SW 1271 (cell line): ENCODE measurements around the gene SRGAP2C.
"Not testable (repeated sequence)": the region's sequence is repeated elsewhere in the genome, so short reads cannot be mapped to it uniquely, and the experiment has no call there.

Experiments used
- DNase-seq, 2 experiments: peaks; one replicate each; lab custom pipeline; 2025; lab: John Stamatoyannopoulos, UW

SRGAP2C gene

DNA sequence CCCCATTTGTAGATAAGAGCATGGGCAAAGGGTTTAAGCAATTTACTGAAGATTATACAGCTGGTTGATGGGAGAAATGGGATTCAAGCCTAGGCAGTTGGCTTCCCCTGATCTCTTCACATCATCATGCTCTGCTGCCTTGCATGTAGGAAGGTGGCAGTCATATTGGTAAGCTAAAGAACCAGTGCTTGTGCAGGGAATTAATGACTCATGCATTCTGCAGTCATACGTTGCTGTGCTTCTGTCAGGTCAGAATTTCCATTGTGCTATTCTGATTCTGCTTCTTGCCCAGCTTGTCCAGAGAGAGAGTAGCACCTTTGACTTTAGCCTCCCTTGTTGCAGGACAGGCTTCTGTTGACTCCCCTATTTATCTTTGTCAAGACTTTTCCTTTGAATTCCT is 153.2 kb downstream of the SRGAP2C start:
- DNase-seq: not testable (repeated sequence)

DNA sequence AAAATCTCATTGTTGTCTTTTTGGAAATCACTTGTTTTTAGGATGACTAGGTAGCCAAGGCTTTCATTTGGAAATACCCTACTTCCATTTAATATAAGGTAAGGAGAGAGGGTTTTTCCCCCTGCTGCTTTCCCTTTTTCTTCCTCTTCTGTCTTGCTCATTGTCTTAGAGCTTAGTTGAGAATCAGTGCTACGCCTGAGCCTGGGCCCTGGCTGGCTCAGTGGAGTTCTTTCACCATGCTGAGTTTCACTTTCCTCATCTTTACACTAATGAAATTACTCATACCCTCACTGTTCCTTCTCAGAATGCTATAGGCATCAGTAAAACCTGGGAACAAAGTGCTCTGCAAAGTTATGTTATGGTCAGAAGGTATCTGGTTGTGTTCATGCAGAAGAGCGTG is 154.8 kb downstream of the SRGAP2C start:
- DNase-seq: not testable (repeated sequence)

DNA sequence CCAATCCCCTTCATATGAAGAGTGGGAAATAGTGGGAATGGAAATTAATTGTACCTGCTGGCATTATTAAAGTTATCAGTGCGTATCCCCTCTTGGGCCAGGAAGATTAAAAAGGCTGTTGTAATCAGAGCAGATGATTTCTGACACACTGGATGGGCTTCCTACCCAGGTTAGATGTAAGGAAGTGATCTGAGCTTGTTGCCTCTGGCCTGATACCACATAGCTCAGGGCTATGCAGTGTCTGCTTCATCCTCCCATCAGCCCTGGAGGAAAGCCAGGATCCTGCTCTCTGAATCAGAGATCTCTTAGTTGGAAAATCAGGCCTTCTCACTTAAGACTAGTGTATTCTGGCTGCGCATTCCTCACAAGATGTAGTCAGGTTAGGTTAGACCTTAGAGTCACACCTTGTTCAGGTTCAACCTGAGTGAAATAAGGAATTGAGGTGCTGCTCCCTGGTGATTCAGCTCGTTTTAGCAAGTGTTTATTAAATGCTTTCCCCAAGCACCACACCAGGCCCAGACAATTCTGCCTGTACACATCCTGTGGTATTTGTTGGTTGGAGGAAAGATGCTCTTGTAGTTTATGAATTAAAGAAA is 158.6 kb downstream of the SRGAP2C start:
- not testable (repeated sequence) for DNase-seq

DNA sequence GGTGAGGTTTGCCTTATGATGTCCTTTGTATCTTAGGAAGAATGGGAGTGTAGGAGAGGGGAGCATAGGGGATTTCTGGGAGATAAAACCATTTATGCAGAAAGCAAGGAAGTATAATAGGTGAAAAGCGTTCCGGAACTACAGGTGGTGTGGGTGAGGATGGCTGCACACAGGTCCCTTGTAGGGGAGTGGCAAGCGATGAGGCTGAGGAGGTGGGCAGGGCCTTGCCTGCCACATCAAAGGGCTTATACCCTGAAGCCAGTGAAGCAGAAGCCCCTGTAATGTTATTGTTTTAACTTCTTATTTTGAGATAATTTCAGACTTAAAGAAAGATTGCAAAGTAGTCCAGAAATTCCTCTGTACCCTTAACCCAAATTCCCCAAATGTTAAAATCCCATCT is 159.6 kb downstream of the SRGAP2C start:
- not testable (repeated sequence) for DNase-seq

DNA sequence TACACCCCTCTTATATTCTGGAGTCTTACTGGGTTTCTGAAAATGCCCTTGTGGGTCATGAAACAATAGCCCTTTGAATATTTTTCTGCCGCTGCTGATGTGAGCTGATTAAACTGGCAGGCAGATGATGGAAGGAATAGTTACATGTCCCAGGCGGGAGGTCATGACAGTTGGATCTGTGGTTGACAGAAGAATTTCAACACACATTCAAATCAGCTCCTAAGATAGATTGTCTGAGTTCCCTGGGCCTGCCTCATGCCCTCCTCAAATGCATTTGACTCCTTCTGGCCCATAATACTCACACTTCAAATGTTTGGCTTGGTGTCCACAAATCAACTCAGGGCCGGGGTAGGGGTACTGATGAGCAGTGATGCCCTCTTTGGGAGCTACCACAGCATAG is 161.9 kb downstream of the SRGAP2C start:
- not testable (repeated sequence) for DNase-seq

DNA sequence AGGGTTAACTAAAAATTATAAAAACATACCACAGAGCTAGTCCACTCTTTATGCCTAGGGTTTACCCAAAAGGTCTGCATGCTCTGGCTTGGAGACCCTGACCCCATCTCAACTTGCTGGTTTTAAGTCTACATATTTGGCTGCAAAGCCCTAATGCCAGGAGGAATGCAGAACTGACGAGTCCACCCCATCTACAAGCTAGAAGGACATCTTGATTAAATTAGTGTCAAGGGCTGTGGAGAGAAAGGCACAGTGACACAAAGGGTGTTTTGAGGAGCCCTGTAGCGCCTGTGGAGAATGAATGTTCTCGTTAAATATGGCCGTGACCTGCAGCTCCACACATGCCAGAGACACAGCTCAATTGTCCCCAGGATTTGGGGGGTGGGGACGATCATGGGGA is 162.7 kb downstream of the SRGAP2C start:
- DNase-seq: not testable (repeated sequence)

DNA sequence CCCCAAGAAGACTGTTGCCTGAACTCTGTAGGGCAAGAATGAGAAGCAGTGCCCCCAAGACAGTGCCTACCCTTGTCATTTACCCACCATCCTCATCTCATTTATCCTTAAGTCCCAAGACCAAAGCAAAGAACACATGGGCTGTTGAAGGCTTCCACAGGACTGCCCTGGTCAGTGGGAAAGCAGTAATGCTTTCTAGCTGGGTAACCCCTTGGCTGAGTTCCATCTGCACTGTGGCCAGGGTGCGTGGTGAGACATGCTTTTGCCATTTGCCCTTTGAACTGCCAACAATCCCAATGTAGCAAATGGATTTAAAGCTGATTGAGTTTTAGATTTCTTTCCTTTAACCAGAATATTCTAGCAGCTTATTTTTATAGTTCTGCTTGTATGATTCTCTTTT is 163.3 kb downstream of the SRGAP2C start:
- not testable (repeated sequence) for DNase-seq

DNA sequence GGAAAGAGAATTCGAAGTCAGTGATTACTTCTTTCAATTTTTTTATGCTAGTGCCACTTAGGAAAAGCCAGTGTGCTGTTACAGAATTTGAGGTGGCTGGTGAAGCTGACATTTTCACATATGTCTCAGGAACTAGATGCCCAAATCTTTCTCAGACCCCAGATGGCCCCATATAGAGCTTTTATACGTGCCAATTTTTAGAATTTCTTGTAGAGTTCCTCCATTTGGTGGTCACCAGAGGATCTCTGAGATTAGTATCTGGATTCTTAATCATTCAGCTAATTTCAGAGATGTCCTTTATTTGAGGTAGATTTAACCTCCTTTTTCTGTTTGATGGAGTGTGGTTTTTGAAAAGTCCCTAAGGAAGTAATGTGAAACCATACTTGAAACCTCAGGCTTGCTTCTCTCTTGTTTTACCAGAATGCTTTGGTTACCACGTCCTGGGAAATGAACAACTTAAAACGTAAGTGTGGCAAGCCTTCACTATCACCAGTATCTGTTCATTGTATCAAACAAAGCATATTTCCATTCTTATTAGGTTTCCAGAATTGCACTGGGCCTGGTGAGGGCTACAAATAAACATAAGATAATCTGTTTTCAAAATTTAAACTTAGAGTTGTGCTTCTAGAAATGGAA is 164.7 kb downstream of the SRGAP2C start:
- DNase-seq: not testable (repeated sequence)

DNA sequence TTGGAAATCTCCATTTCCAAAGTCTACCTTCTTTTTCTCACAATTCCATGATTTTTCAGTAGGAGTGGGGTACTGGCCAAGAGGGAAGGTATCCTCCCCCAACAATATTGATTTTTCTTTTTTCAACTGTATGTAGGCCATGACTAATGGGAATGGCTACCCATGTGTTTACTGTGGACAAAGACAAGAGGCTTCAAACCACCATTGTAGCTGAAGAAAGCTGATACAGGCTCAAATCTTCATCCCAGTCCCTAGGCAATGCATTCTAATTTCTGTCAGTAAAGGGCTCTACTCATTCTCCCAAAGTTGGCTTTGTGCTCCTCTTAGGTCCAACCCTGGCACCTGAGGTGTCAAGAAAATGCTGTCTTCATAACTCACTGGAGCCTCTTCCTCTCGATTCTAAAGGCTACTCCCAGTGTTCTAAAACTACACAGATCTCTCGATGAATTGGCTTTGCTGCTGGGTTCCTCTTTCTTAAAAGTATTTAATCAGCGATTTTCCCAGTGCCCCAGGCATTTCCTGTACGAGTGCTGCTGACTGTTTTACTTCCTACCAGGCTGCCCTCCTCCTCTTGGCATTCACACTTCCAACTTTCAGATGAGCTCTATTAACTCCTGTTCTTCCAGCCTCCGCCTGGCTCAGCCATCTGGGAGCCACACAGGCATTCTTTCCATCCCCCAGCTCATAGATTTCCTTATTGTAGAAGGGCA is 171.1 kb downstream of the SRGAP2C start:
- not testable (repeated sequence) for DNase-seq

DNA sequence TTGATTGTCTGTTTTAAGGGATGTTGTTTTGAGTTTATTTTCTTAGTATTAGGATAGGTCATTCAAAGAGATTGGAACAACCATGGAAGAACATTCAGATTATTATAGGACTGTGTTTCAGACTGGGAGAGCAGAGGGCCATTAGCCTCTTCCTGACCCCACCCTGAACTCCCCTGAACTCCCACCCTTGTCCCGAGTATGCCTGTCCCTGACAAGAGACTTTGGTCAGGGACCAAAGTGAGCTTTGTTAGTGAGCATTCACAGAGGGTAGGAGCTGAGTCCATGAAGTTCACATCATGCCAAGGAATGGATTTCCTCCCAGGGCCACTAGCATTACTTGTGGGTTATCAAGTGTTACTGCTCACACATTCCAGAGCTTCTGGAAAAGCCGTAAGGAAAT is 172.0 kb downstream of the SRGAP2C start:
- not testable (repeated sequence) for DNase-seq

DNA sequence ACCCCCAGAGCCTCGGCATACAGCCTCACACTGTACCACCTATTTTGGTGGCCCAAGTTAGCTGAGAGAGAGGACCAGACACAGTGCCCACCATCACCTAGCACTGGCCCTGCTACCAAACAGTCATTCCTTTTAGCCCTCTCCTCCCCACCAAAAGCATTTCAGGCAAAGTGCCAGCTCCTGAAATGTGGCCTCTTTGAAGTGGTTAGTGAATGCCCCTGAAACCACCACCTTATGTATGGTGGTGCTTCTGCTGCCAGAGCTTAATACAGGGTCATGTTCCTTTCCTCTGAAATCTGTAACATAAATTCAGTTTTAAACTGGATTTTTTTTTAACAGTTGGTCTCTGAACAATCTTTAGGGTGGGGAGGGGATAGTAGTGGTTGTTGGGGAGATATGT is 175.8 kb downstream of the SRGAP2C start:
- not testable (repeated sequence) for DNase-seq

DNA sequence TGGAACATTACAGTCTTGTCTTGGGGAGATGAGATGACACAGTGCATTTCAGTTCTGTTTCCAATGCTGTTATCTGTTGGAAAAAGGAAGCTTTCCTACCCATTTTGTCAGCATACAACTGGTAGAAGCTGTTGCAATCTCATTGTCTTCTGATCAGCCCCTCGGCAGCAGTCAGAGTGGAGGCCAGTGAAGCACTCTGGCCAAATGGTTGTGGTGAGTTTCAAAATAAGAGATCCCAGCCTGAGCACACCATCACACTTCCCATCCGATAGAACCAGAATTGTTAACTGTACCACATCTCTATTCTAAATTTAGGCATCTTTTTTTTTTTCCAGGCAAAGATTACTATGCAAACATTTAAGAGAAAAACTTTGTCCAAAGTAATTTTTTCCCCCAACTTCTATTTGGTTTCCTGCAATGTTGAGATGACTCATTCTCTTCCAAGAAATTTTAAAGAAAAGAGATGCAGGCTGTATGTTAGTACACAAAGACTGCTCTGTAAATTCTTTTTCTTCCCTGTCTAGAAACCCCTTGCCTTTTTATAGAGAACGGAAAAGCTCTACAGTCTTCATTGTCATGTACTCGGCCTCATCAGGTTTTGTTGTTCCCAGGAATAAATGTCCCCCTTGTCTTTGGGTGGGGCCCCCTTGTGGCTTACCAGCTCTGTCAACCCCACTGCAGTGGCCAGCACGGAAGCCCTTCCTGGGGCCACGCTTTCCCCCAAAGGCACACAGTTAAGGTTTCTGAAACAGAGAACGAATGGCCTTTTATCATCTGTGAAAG is 176.9 kb downstream of the SRGAP2C start:
- DNase-seq: not testable (repeated sequence)

DNA sequence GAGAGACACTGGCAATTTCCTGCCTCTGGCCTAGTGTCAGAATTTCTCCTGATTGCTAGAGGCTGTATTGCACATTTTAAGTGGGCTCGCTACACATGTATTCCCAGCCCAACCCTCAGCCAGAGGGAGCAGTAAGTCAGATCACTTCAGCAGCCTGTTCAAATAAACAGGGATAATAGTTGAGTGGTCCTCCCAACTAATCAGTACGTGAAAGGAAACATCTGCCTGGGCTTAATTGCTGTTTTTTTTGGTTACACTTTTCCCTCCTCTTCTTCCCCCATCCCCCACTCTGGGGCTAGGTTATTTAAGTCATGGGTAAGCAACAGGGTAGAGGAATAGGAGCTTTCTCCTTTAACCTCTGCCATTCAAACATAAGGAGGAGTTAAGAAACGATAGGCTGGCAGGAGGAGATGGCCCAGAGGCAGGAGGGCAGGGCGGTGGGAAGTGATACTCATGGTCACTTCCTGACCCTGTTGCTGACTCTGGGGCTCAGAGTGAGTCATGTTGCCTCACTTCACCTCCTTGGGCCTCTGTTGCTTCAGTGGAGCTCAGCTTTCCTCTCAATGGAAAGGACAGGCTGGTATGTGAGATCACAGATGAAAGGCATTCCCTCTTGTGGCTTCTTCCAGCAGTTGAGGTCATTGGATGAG is 177.6 kb downstream of the SRGAP2C start:
- not testable (repeated sequence) for DNase-seq

DNA sequence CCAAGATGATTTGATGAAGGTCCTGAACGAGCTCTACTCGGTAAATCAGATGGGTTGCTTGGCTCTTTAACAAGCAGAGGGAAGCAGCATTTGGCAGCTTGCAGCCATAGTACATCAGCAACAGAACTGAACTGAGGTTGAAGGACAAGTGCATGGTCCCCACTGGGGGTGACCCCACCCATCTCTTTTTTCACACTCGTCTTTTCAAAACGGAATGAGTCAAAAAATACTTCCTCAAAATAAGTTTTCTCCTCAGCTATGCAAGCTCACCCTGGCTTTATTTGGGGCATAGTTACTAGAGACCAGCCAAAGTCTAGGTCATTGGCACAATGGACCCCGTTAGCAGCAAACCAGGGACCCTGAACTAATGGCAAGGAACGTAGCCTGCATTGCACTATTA is 180.5 kb downstream of the SRGAP2C start:
- not testable (repeated sequence) for DNase-seq

DNA sequence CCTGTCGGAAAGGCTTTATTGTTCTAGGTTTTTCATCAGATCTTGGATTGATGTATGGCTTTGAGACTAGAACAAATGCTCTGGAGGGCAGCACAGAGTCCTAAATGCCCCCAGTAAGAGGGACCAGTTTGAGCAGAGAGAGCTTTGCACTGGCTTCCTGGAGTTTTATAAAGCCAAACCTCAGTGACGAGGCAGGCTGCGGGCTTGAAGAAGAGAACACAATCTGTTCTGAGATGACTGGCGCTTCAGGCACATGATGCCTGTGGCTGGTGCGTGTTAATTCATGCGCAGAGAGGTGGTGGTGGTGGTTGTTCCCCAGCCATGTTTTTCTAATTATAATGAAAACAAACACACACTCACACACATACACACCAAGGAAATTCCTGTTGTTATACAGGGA is 180.9 kb downstream of the SRGAP2C start:
- not testable (repeated sequence) for DNase-seq

DNA sequence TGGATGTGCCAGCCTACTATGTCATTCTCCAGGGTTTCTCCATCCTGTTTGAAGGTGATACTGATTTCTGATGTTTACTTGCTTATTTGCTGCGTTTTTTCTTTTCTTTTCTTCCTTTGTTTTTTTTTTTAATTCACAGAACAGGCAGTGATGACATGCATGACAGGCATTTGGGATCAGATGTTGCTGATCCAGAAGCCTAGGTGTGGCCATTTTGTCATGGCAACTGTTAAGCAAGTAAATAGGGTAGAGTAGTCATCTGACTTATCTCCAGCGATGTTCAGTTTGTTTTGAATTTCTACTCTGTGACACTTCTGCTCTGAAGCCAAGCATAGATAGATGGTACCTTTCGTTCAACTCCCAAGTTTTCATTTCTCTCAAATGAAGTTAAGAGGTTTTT is 181.4 kb downstream of the SRGAP2C start:
- DNase-seq: not testable (repeated sequence)

DNA sequence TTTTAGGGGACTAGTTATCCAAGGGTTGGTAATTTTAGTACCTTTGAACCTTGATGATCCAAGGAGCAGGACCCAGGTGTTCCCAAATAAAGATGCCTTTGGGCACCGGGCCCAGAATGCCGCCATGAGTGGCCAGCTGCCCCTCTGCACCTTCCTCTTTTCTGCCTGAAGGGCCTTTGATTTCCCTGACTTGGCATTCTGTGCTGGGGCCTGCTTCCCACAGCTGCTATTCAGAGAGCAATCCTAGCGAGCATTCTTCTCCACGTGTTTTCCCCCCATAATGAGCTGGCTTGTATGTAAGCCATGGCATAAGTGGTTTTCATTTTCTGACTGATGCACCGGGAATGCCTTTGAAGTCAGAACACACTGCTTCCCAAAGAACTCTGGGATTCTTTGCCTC is 184.1 kb downstream of the SRGAP2C start:
- not testable (repeated sequence) for DNase-seq

DNA sequence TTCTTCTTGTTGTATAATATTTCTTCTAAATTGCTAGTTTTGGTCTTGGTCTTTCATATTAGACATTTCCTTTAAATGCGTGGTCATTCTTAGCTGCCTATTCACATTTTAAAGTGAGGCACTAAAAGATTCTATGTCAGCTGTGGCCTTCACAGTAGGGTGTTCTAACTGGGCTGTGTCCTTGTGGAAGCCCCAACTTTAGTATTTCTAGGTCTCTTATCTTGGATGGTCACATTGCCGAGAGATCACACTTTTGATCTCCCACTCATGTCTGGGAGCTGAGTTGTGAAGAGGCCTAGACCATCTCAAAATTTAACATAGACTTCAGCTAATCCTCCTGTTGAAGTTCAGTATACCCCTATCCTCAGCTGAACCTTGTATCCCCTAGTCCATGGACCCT is 185.2 kb downstream of the SRGAP2C start:
- DNase-seq: not testable (repeated sequence)

DNA sequence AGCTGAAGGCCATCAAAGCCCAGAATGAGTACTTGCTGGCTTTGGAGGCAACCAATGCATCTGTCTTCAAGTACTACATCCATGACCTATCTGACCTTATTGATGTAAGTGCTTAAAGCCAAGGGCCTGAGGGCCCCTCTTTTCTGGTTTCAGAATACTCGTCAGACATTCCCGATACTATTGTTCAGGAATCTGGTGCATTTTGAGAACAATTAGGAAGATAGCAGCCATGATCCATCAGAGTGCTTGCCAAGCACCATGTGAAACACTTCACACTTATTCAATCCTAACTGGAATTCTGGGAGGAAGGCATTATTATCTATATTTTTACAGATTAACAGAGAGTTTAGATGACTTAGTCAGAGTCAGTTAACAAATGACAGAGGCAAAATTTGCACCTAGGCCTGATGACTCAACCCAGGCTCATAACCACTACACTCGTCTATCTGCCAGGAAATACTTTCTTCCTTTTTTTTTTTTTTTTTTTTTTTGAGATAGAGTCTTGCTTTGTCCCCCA is 190.1 kb downstream of the SRGAP2C start:
- not testable (repeated sequence) for DNase-seq

DNA sequence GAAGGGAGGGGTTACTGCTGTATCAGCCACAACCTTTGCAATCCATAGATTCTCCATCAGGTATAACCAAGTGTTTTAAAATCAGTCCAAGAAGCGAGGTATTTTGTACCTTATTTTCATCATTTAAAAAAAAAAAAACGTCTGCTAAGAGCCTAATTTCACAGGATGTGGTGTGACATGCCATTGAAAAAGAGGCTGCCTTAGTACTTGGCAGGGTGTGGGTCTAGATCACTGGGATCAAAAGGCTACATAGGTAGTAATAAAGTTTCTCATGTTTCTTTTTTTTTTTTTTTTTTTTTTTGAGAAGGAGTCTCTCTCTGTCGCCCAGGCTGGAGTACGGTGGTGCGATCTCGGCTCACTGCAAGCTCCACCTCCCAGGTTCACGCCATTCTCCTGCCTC is 192.2 kb downstream of the SRGAP2C start:
- DNase-seq: not testable (repeated sequence)

DNA sequence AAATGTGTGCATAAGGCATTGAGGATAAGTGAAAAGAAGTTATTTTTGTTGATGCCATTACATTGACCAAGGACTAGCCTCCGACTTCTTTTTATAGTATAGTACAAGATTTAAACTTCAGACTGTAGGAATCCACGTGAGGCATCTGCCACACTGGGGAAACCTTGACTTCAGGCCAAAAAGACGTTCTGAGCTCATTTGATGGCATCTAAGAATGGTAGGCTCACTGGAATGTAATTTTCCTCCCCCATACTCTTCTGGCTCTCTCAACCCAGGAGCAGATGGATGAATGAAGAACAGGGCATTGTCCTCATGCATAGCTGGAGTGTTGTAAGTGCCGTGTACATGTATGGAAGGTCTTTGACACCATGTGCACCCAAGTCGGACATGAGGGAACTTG is 194.0 kb downstream of the SRGAP2C start:
- DNase-seq: not testable (repeated sequence)

DNA sequence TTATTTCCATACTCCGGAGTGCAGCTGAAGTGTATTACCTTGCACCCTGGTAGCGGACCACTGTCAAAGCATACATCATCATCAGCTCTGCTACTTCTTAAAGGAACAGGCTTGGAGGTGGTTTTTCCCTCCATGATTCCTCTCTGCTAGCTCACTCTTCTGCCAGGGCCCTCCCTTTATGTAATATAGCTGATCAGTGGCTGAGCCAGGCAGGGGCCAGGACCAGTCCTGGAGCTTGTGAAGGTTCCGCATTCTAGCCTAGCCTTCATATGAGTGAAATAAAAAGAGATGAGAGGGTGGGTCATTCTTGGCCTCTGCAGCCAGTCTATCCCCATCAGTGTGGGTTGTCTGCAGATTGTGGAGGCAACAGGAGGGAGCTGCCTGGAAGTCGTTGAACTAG is 200.0 kb downstream of the SRGAP2C start:
- not testable (repeated sequence) for DNase-seq
